ELR (cell line): ENCODE data around the gene SCRN2.
A peak's percentile ranks its signal among the peaks of the same experiment; 100 is the strongest.

Experiments
- DNase-seq: peaks from one replicate; pipeline ENCODE4 v3.0.0-alpha.2; 2015; ENCODE audit warnings: low read depth

SCRN2 gene

GRCh38 chr17:47804461-47804860 is 36.6 kb downstream of the SCRN2 start:
- DNase-seq, result no peak

DNA sequence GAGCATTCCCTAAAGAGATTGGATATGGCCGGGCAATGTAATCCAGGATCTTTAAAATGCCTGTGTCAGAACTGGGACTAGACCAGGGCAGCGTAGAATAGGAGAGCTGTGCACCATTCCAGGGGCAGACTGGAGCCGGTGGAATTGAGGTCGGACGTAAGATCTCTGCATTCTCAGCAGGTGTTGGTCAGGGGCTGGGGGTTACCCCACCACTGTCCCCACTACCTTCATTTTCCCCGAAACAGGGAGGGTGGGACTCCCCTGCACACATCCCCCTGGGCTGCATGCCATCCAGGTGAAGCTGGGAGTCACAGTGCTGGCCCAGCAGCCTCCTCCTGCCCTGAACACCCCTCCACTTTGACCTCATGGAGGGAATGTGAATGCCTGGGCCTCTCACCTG is 37.3 kb downstream of the SCRN2 start:
- DNase-seq, result no peak

DNA sequence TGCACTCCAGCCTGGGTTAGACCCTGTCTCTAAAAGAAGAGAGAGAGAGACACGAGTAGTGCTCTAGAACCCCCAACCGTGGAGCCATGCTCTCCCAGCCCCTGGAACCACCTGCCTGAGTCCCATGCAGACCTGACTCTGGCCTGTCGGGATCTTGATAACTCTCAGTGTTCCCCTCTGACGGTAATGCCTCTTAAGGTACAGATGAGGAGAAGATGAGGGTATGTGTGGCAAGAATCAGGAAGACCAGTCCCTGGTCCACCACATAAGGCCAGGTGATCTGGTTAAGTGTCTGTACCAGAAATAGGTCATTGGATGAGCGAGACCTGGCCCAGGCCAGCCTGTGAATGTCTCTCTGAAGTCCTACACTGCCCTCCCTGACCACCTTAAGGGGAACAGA is 37.9 kb downstream of the SCRN2 start:
- DNase-seq, result no peak

DNA sequence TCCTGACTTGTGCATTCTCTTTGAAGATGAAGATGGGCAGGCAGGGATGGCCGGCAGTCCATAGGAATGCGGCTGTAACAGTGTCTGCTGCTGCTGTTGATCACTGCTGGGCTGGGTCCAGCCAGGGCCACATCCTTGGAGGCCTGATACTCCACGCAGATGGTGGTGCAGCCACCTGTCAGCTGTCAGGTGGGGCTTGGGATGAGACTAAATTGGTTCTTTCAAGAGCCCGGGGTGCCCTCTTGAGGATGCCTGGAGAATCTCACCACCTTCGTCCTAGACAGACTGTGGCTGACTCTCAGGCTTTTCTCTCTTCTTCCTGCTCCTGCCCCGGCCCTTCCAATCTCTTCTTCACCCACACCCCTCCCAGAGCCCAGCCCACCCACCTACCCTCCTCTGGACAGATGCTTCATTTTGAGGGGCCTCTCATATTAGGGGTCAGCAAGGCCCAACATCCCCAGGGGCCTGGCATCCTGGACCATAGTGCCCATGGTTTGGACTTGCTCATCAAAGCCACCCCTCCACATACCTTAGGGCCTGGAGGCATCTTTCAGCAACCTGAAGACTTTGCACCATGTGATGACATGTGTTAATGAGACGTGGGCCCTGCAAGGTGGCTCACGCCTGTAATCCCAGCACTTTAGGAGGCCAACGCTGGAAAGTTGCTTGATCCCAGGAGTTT is 38.6 kb downstream of the SCRN2 start:
- DNase-seq, result peak; percentile 76

GRCh38 chr17:47801906-47802305 is 39.2 kb downstream of the SCRN2 start:
- DNase-seq, result no peak

DNA sequence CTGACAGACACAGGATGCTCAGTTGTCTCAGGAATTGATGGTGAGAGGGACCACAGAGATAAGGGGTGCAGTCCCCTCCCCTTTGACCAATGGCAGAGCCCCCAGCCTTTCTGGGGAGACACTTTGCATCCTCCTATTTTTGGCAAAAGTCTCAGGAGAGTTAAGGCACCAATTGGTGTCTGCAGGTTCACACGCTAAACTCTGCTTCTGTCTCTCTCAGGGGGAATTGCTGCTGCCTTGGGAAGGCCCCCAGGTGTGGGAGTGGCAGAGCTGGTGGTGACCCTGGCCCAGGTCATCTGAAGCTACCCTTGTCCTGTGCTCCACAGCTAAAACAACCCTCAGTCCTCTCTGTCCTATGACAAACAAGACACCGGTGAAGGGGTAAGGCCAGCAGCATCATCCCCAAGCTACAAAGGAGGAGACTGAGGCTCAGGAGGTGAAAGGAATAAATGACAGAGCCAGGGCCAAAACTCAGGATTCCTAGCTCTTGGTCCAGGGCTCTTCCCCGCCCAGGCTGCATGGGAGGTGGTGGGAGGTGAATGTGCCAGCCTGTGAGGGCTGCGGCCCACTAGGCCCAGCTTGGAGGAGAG is 39.8 kb downstream of the SCRN2 start:
- DNase-seq, result no peak

GRCh38 chr17:47800686-47801085 is 40.4 kb downstream of the SCRN2 start:
- DNase-seq, result no peak

DNA sequence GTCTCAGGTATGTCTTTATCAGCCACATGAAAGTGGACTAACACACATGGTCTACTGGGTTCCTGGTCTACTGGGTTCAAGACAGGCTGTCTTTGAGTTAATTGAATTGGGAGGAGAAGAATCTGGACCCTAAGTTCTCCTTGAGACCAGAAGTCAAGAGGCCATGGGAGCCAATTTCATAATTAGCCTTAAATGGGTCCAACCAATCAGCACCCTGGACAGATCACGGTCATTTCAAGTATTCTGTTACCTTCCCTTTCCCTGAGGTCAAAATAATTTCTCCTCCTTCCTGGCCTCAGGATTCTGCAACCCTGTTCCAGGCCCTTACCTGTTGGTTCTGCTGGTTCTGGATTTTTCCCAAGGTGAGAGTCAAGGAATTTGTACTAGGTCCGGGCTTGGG is 43.3 kb downstream of the SCRN2 start:
- DNase-seq, result peak; percentile 25

DNA sequence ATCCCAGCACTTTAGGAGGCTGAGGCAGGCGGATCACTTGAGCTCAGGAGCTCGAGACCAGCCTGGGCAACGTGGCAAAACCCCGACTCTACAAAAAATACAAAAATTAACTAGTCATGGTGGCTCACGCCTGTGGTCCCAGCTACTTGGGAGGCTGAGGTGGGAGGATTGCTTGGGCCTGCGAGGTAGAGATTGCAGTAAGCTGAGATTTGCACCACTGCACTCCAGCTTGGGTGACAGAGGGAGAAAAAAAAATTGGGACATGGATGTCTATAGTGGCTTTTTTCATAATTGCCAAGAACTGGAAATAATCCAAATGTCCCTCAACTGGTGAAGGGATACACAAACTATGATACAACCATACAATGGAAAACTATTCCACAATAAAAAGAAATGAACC is 48.1 kb downstream of the SCRN2 start:
- no peak for DNase-seq

DNA sequence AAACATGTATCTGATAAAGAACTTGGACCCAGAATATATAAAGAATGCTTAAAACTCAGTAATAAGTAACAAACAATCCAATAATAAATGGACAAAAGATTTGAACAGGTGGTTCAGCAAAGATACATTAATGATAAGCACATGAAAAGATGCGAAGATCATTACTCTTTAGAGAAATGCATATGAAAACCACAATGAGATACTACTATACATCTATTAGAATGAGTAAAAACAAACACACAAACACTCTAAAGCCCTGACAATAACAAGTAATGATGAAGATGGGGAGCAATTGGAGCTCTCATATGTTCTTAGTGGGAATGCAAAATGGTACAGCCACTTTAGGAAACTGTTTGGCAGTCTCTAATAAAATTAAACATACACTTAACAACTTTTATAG is 48.6 kb downstream of the SCRN2 start:
- no peak for DNase-seq

- DNase-seq, result no peak
Observed at GRCh38 chr17:47791025-47791424, 50.0 kb downstream of the SCRN2 start.

DNA sequence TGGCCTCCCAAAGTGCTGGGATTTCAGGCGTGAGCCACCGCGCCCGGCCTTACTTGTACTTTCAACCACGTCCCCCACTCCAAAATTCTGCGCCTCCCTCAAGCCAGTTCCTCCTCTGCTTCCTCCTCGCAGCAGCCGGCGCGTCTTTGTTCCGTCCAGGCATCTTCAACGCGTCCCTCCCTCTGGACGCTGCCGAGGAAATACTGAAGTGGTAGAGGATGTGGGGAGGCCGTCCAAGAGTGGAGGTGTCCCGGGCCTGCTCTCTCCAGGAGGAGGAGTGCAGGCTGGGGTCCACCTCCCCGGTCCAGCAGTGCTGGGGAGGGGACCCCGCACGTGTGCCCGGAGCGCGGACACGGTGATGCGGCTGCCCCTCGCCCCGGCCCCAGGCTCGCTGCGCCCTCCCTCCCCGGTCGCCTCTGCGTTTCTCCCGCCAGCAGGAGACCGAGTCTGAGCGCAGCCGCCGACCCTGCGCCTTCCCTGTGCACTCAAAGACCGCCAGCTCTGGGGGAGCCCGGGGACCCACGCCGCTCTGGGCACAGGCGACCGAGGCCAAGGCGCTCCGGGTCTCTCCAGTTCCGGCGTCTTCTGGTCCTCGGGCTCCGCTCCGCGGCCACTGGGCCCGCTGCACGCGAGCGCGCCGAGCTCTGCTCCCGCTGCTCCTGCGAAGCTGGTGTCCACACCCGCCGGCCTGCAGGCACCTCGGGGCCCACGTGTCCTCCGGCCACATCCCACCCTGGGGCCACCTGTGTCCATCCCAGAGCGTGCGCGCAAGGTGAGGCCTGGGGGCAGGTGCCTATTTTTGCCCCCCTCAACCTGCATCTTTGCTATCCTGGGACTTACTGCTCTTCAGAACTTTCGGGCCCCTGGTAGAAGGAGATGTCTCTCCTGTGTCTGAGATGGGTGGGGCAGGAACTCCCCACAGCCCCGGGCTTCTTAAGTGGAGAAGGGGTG is 51.2 kb downstream of the SCRN2 start:
- DNase-seq, result peak; percentile 73
